Measurements from ENCODE around the gene FLYWCH1.

FLYWCH1 gene

DNA sequence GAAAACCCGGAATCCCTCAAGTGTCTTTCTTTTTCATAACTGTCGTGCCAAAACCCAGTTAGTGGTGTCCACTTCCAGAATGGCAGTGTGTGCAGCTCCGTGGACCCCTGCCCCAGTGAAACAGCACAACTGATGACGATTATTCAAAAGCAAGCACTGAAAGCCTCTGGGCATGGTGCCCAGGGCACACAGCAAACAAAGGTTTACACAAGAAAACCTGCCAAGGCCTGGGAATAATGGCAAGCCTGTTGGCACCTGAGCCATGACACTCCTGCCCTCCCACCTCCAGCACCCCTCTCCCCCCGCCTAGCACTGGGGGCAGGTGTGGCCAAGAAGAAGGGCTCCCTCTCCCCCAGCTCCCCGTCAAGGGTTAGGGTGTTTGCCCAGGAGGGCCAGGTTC is 65.7 kb downstream of the FLYWCH1 start:
- TF ChIP-seq FOXP2 (optimal IDR thresholded peaks at IDR 0.05; ENCODE audit: borderline replicate concordance, extremely low read depth, extremely low read length, insufficient read depth) (no peak), POLR2AphosphoS5 (IDR thresholded peaks at IDR 0.05; ENCODE audit: low read depth, low read length) (no peak), SIN3A (IDR thresholded peaks at IDR 0.05; ENCODE audit: borderline replicate concordance, insufficient read depth, low read length) (no peak), REST (IDR thresholded peaks at IDR 0.05; ENCODE audit: insufficient read depth in 1 of 2, low read depth in 2 of 2, low read length in 2 of 2) (no peak), TAF1 (IDR thresholded peaks at IDR 0.05; ENCODE audit: borderline replicate concordance, insufficient read depth, low read length) (no peak)

DNA sequence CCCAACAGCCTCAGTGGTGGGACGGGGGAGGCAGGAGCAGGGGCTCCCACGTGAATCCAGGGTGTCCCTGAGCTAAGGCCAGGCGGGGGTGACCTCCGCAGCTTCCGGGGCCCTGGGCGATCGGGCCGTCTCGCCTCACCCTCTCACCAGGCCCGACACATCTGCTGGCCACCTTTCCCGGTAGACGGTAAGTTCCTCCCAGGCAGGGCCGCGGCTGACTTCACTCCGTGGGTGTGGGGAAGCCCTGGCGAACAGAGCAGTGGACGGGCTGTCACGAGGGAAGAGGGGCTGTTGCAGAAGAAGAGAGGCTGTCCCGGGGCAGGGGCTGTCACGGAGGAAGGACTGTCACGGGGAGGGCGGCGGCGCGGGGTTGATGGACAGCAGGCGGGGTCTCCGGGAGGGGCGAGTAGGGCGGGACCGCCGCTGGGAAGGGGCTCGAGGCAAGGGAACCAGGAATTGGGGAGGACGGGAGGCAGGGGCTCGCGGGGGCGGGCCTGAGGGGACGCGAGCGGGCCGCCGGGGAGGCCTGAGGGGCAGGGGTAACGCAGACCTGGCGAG is 68.0 kb downstream of the FLYWCH1 start:
- TF ChIP-seq TAF1 (IDR thresholded peaks at IDR 0.05; ENCODE audit: borderline replicate concordance, insufficient read depth, low read length) (0 out of 2 replicates have a peak, but pooled peaks have one; percentile 31), SIN3A (IDR thresholded peaks at IDR 0.05; ENCODE audit: borderline replicate concordance, insufficient read depth, low read length) (no peak)

DNA sequence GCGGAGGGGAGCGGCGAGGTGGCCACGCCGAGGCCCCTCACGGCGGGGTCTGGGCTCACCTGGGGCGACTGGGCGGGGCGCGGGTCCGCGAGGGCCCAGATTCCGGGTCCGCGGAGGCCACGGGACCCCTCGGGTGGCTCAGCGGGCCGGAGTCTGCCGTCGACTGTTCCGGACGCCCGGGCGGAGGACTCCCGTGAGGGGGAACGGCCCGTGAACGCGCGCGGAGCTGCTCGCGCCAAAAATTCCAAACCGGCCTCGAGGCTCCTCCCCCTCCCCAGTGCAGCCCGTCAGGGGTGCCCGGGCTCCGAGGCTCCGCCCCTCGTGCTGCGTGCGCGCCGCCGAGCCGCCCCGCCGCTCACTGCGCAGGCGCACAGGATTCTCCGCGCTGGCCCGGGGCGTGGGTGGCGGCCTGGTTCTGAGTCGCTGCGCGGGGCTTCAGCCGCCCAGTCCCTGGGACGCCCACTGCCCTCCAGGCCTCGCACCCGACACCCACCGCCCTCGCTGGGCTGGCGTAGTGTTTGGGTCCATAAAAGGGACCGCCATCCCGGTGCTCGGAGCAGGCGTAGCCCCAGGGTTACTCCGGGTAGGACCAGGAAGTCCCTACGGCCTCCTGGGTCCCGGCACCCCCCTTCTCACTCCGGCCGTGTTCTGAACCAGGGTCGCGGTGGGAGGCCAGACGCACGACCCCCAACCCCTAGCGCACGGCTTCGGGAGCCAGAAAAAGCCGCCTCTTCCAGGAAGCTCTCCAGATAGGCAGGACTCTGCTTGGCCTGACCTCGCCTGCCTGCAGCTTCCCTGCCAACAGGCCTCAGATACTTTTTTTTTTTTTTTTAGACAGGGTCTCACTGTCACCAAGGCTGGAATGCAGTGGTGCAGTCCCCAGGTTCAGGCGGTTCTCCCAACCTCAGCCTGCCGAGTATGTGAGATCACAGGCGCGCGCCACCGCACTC is 68.8 kb downstream of the FLYWCH1 start, which contains the start of gene PKMYT1:
Gene PKMYT1, minus strand, starts transcription at position 220 of the 950 bp plus-strand sequence. CDS start 789 bp downstream, outside the sequence.
- peak; percentile 91 for TF ChIP-seq POLR2AphosphoS5 (IDR thresholded peaks at IDR 0.05; ENCODE audit: low read depth, low read length)
- TF ChIP-seq REST (IDR thresholded peaks at IDR 0.05; ENCODE audit: insufficient read depth in 1 of 2, low read depth in 2 of 2, low read length in 2 of 2): no peak
- TF ChIP-seq TAF1 (IDR thresholded peaks at IDR 0.05; ENCODE audit: borderline replicate concordance, insufficient read depth, low read length): peak; percentile 67; the same call in 1 of the 2 replicates

DNA sequence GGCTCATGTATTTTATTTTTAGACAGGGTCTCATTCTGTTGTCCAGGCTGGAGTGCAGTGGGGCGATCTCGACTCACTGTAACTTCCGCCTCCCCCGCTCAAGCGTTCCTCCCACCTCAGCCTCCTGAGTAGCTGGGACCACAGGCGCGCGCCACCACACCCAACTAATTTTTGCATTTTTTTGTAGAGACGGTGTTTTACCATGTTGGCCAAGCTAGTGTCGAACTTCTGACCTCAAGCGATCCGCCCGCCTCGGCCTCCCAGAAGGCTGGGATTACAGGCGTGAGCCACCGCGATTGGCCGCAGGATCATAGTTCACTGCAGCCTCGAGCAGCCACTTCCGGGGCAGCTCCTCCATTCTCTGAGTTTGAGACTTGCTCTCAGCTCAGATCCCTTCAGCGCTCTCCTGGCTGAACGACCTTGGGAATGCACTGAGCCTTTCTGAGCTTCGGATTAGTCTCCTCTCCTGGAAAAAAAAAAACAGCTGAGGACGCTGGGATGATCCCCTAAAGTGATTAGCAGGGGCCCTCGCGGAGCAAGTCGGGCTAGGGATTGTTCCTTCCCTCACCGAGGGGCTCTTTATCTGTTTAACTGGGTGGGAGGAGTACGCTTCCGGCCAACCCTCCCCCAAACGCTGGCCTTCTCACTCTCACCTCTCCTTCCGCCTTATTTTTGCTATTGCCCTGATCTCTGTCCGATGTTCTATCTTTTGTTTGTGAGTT is 69.6 kb downstream of the FLYWCH1 start:
- TF ChIP-seq SIN3A (IDR thresholded peaks at IDR 0.05; ENCODE audit: borderline replicate concordance, insufficient read depth, low read length): no peak
- no peak for TF ChIP-seq POLR2AphosphoS5 (IDR thresholded peaks at IDR 0.05; ENCODE audit: low read depth, low read length)
- TF ChIP-seq FOXP2 (optimal IDR thresholded peaks at IDR 0.05; ENCODE audit: borderline replicate concordance, extremely low read depth, extremely low read length, insufficient read depth): no peak
- TF ChIP-seq TAF1 (IDR thresholded peaks at IDR 0.05; ENCODE audit: borderline replicate concordance, insufficient read depth, low read length): no peak
- TF ChIP-seq REST (IDR thresholded peaks at IDR 0.05; ENCODE audit: insufficient read depth in 1 of 2, low read depth in 2 of 2, low read length in 2 of 2): no peak

GRCh38 chr16:2981899-2982250 is 70.1 kb downstream of the FLYWCH1 start:
- TF ChIP-seq REST (IDR thresholded peaks at IDR 0.05; ENCODE audit: insufficient read depth in 1 of 2, low read depth in 2 of 2, low read length in 2 of 2) (no peak), POLR2AphosphoS5 (IDR thresholded peaks at IDR 0.05; ENCODE audit: low read depth, low read length) (no peak), TAF1 (IDR thresholded peaks at IDR 0.05; ENCODE audit: borderline replicate concordance, insufficient read depth, low read length) (no peak), FOXP2 (optimal IDR thresholded peaks at IDR 0.05; ENCODE audit: borderline replicate concordance, extremely low read depth, extremely low read length, insufficient read depth) (no peak), SIN3A (IDR thresholded peaks at IDR 0.05; ENCODE audit: borderline replicate concordance, insufficient read depth, low read length) (no peak)

Measured in PFSK-1 (cell line).